ACC112 (cell line): ENCODE results near the gene SPOCK2.

ENCODE experiments used
- H2AFZ ChIP-seq: fragments of 200-600 bp; sonication (generic); one replicate; pipeline ENCODE4 v1.6.0; 2017; ENCODE audit warnings: antibody characterized with exemption, low read length; ENCODE audit not compliant: unreplicated experiment
- H3K27ac ChIP-seq: fragments of 200-600 bp; sonication (generic); 2 replicates; pipeline ENCODE4 v1.5.1; 2014; ENCODE audit warnings: low read depth, mild to moderate bottlenecking, antibody characterized with exemption, low read length, moderate library complexity
- H3K27me3 ChIP-seq: fragments of 200-600 bp; sonication (generic); 2 replicates; pipeline ENCODE4 v1.6.1; 2014; ENCODE audit warnings: mild to moderate bottlenecking, antibody characterized with exemption, low read length, moderate library complexity, mixed read lengths; ENCODE audit not compliant: insufficient read depth
- H3K36me3 ChIP-seq: fragments of 200-600 bp; sonication (generic); 2 replicates; pipeline ENCODE4 v1.6.1; 2016; ENCODE audit warnings: mild to moderate bottlenecking, antibody characterized with exemption, low read length, moderate library complexity, mixed read lengths; ENCODE audit not compliant: insufficient read depth
- H3K4me1 ChIP-seq: fragments of 200-600 bp; sonication (generic); one replicate; pipeline ENCODE4 v1.6.1; 2016; ENCODE audit warnings: low read length, mixed read lengths; ENCODE audit not compliant: insufficient read depth, unreplicated experiment, control insufficient read depth
- H3K4me3 ChIP-seq: fragments of 200-600 bp; sonication (generic); 2 replicates; pipeline ENCODE4 v1.5.1; 2014; ENCODE audit warnings: mild to moderate bottlenecking, low read depth, low read length
- H3K79me2 ChIP-seq: fragments of 200-600 bp; sonication (generic); one replicate; pipeline ENCODE4 v1.6.0; 2016; ENCODE audit warnings: low read length; ENCODE audit not compliant: control insufficient read depth, unreplicated experiment, insufficient read depth

SPOCK2 gene

GRCh38 chr10:72079356-72079755 lies 9.0 kb downstream of the SPOCK2 start:
- H3K4me3 ChIP-seq: no peak overlapping the region
- no peak overlapping the region for H2AFZ ChIP-seq
- H3K79me2 ChIP-seq: no peaks in the 10 kb centered on the region
- no peaks in the 10 kb centered on the region for H3K27me3 ChIP-seq
- no peak overlapping the region for H3K27ac ChIP-seq
- no peaks in the 10 kb centered on the region for H3K36me3 ChIP-seq
- no peaks in the 10 kb centered on the region for H3K4me1 ChIP-seq

- H3K4me3 ChIP-seq: no peak overlapping the region
- H3K27ac ChIP-seq: no peak overlapping the region
- H3K4me1 ChIP-seq: no peaks in the 10 kb centered on the region
- H3K79me2 ChIP-seq: no peaks in the 10 kb centered on the region
- H3K27me3 ChIP-seq: no peaks in the 10 kb centered on the region
- H2AFZ ChIP-seq: no peak overlapping the region
- no peaks in the 10 kb centered on the region for H3K36me3 ChIP-seq
Observed at GRCh38 chr10:72077275-72077990, 10.9 kb downstream of the SPOCK2 start.

- H3K27ac ChIP-seq: no peak overlapping the region
- H2AFZ ChIP-seq: no peak overlapping the region
- no peaks in the 10 kb centered on the region for H3K36me3 ChIP-seq
- H3K27me3 ChIP-seq: no peaks in the 10 kb centered on the region
- no peak overlapping the region for H3K4me3 ChIP-seq
- no peaks in the 10 kb centered on the region for H3K4me1 ChIP-seq
- H3K79me2 ChIP-seq: no peaks in the 10 kb centered on the region
Observed at GRCh38 chr10:72076756-72077155, 11.6 kb downstream of the SPOCK2 start.

- Histone ChIP-seq H3K79me2 (no peaks in the 10 kb centered on the region), H3K4me1 (no peaks in the 10 kb centered on the region), H3K27me3 (no peaks in the 10 kb centered on the region), H2AFZ (no peak overlapping the region), H3K4me3 (no peak overlapping the region), H3K27ac (no peak overlapping the region), H3K36me3 (no peaks in the 10 kb centered on the region)
Observed at GRCh38 chr10:72075376-72076115, 12.8 kb downstream of the SPOCK2 start.

- H3K27me3 ChIP-seq: no peaks in the 10 kb centered on the region
- H3K4me1 ChIP-seq: no peaks in the 10 kb centered on the region
- no peak overlapping the region for H3K4me3 ChIP-seq
- H3K36me3 ChIP-seq: no peaks in the 10 kb centered on the region
- H2AFZ ChIP-seq: no peak overlapping the region
- no peaks in the 10 kb centered on the region for H3K79me2 ChIP-seq
- no peak overlapping the region for H3K27ac ChIP-seq
Observed at GRCh38 chr10:72074574-72075375, 13.6 kb downstream of the SPOCK2 start.

- no peaks in the 10 kb centered on the region for H3K79me2 ChIP-seq
- no peaks in the 10 kb centered on the region for H3K36me3 ChIP-seq
- H3K27me3 ChIP-seq: no peaks in the 10 kb centered on the region
- H3K27ac ChIP-seq: no peak overlapping the region
- H2AFZ ChIP-seq: no peak overlapping the region
- no peaks in the 10 kb centered on the region for H3K4me1 ChIP-seq
- H3K4me3 ChIP-seq: no peak overlapping the region
Observed at GRCh38 chr10:72073708-72074573, 14.4 kb downstream of the SPOCK2 start.

GRCh38 chr10:72072639-72073038 lies 15.7 kb downstream of the SPOCK2 start:
- H3K4me1 ChIP-seq: no peaks in the 10 kb centered on the region
- no peaks in the 10 kb centered on the region for H3K27me3 ChIP-seq
- no peak overlapping the region for H2AFZ ChIP-seq
- no peaks in the 10 kb centered on the region for H3K79me2 ChIP-seq
- H3K27ac ChIP-seq: no peak overlapping the region
- H3K36me3 ChIP-seq: no peaks in the 10 kb centered on the region
- H3K4me3 ChIP-seq: no peak overlapping the region

GRCh38 chr10:72072046-72072445 lies 16.3 kb downstream of the SPOCK2 start:
- Histone ChIP-seq H3K4me3 (no peak overlapping the region), H3K27ac (no peak overlapping the region), H2AFZ (no peak overlapping the region), H3K79me2 (no peaks in the 10 kb centered on the region), H3K36me3 (no peaks in the 10 kb centered on the region), H3K4me1 (no peaks in the 10 kb centered on the region), H3K27me3 (no peaks in the 10 kb centered on the region)

GRCh38 chr10:72069751-72070526 lies 18.4 kb downstream of the SPOCK2 start:
- no peaks in the 10 kb centered on the region for H3K36me3 ChIP-seq
- no peak overlapping the region for H3K27ac ChIP-seq
- no peaks in the 10 kb centered on the region for H3K27me3 ChIP-seq
- no peak overlapping the region for H2AFZ ChIP-seq
- H3K4me1 ChIP-seq: no peaks in the 10 kb centered on the region
- H3K4me3 ChIP-seq: no peak overlapping the region
- no peaks in the 10 kb centered on the region for H3K79me2 ChIP-seq
